Calu3 (cell line): ENCODE measurements around the gene SPRED1. TPM values are rescaled to one million over a fixed set of nuclear protein-coding genes. Genes with fewer than 3 reads are reported as not detected.

Experiments
- BruUV-seq: library from RNA; stranded (reverse); fragments of 400-500 nt; replicated peaks from 2 replicates; lab custom pipeline; 2021; lab: Mats Ljungman, UMichigan
- CTCF ChIA-PET: fragments of 300-600 bp; sonication (Branson Sonifier 250); formaldehyde crosslinking; loops from one replicate; lab custom pipeline; 2022; ENCODE audit warnings: antibody characterized with exemption; lab: Charles Lee
- DNase-seq: peaks from one replicate; pipeline ENCODE4 v3.0.0; 2022
- H3K27ac Mint-ChIP-seq: one replicate; pipeline ENCODE4 v1.8.0; 2022; ENCODE audit warnings: mixed read lengths; ENCODE audit not compliant: unreplicated experiment
- H3K27me3 Mint-ChIP-seq: one replicate; pipeline ENCODE4 v1.8.0; 2022; ENCODE audit warnings: mixed read lengths; ENCODE audit not compliant: unreplicated experiment
- H3K36me3 Mint-ChIP-seq: one replicate; pipeline ENCODE4 v1.8.0; 2022; ENCODE audit warnings: mild to moderate bottlenecking, moderate library complexity, mixed read lengths; ENCODE audit not compliant: insufficient read depth, unreplicated experiment
- H3K4me1 Mint-ChIP-seq: one replicate; pipeline ENCODE4 v1.8.0; 2022; ENCODE audit warnings: mild to moderate bottlenecking, low read depth, mixed read lengths; ENCODE audit not compliant: unreplicated experiment
- H3K4me3 Mint-ChIP-seq: one replicate; pipeline ENCODE4 v1.8.0; 2022; ENCODE audit warnings: mild to moderate bottlenecking, low read depth, moderate library complexity, mixed read lengths; ENCODE audit not compliant: unreplicated experiment
- H3K9me3 Mint-ChIP-seq: one replicate; pipeline ENCODE4 v1.8.0; 2022; ENCODE audit warnings: low read depth, mixed read lengths; ENCODE audit not compliant: unreplicated experiment
- intact Hi-C: fragments of 100-400 bp; cut with micrococcal nuclease; formaldehyde crosslinking; loops from one replicate; pipeline ENCODE4 v1.10.0; 2022; ENCODE audit not compliant: unreplicated experiment
- total RNA-seq: library from RNA; stranded (reverse); gene quantifications from 2 replicates; pipeline ENCODE4 v1.2.3, GENCODE V29; 2022
- TF ChIP-seq, protein P1 (sequence below): fragments of 200-600 bp; IDR thresholded peaks from one replicate; pipeline ENCODE4 v1.8.0; 2022; ENCODE audit warnings: antibody characterized with exemption; ENCODE audit not compliant: unreplicated experiment

The SPRED1 gene
- total RNA-seq, 1 experiment from 2014 or later: 16.1 TPM

DNA sequence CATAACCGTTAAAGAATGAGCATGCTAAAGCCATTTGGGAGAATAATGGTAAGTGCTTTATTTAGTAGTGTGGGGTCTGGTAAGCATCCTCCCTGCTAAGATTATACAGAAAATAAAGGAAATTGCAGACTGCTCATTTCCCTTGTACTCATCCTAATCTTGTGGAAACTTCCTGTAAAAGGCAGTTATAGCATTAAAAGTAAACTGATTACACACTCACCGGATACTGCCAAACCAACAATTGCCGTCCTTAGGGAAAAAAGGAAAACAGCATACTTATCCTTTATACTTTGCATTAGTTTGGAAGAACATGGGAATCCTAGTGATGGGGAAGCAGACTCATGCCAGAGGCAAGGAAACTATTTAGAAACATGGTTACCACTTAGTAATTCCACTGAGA, 5.3 kb upstream of the SPRED1 start:
- Mint-ChIP-seq H3K9me3 (no peaks in the 10 kb centered on the region), H3K27me3 (no peaks in the 10 kb centered on the region), H3K36me3 (peaks cover 12% of the 10 kb centered on the region), H3K4me3 (no peak overlapping the region), H3K4me1 (no peaks in the 10 kb centered on the region), H3K27ac (no peak overlapping the region)
- TF ChIP-seq, protein P1, sequence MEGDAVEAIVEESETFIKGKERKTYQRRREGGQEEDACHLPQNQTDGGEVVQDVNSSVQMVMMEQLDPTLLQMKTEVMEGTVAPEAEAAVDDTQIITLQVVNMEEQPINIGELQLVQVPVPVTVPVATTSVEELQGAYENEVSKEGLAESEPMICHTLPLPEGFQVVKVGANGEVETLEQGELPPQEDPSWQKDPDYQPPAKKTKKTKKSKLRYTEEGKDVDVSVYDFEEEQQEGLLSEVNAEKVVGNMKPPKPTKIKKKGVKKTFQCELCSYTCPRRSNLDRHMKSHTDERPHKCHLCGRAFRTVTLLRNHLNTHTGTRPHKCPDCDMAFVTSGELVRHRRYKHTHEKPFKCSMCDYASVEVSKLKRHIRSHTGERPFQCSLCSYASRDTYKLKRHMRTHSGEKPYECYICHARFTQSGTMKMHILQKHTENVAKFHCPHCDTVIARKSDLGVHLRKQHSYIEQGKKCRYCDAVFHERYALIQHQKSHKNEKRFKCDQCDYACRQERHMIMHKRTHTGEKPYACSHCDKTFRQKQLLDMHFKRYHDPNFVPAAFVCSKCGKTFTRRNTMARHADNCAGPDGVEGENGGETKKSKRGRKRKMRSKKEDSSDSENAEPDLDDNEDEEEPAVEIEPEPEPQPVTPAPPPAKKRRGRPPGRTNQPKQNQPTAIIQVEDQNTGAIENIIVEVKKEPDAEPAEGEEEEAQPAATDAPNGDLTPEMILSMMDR: no peak
- CTCF ChIA-PET: no interaction called here
- DNase-seq: no peak
- intact Hi-C loops: no loop called here
- no TSS peak for BruUV-seq

DNA sequence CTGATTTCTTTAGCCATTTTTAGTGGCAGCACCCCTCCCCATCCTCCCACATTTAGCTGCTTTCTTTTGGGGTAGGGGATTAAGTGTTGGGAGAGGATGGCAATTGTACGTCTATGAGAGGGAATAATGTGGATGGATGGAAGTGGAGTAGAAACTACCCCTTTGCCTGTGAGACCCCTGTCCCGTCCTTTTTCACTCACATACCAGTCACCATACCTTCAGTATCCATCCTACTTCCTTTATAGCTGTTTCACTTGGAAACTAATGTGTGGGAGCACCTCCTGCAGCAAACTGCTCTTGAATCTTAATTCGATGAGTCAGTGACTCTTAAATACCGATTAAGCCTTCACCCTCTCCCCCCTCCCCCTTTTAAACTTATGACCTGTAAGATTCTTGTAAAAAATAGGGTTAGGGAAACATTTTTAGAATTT, 730 bp downstream of the SPRED1 start:
- TF ChIP-seq, protein P1: no peak
- Mint-ChIP-seq H3K36me3 (peaks cover 37% of the 10 kb centered on the region), H3K4me3 (peak overlapping the region; percentile 78), H3K9me3 (no peaks in the 10 kb centered on the region), H3K27me3 (no peaks in the 10 kb centered on the region), H3K4me1 (no peaks in the 10 kb centered on the region), H3K27ac (peak overlapping the region; percentile 91)
- CTCF ChIA-PET: interaction anchor here (0.7 kb wide), 1 partner anchor 311 kb away, joined by 3 read pairs; no protein-coding TSS in a partner anchor
- no TSS peak for BruUV-seq
- intact Hi-C loops: loop anchor here (5.0 kb wide), 2 partner anchors 99 to 251 kb away; no protein-coding TSS in a partner anchor
- DNase-seq: no peak

DNA sequence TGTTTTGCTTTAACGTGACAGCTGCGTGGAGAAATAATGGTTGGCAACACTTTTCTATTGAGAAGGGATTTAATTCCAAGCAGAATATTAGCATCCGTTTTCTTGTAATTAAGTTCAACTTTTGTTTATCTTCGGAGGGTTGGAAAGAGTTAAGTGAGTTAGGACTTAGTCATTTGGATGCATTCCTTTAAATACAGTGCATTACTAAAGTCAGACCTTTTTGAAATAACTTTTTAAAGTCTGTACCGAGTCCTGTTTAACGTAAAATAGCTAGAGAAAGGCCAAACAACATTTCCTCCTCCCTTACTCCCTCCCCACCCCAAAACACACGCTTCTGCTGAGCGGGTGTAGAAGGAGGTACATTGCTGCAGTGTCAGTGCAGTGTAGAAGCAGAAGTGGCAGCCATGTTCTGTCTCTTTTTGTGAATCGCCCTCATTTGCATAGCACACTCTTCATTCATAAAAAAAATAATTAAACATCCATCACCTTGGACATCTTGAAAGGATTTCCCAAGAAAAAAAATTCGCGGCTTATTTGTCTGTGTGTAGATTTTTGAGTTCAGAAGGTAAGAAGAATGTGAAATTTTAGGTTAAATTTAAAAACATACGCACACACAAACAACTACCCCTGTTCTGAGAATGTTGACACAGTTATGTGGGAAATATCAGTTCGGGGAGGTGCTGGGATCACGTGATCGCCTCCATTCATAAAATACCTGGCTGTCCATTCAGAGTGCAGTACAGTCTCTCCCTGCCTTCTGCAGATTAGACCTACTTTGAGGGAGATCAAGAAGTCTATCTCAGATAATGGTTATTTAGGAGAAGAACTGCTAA, 1.6 kb downstream of the SPRED1 start:
- H3K4me1 Mint-ChIP-seq: no peaks in the 10 kb centered on the region
- H3K27ac Mint-ChIP-seq: peak overlapping the region; percentile 91
- CTCF ChIA-PET: interaction anchor here (0.7 kb wide), 1 partner anchor 310 kb away, joined by 3 read pairs; no protein-coding TSS in a partner anchor
- BruUV-seq: TSS peak; percentile 32
- H3K36me3 Mint-ChIP-seq: peaks cover 37% of the 10 kb centered on the region
- TF ChIP-seq, protein P1: no peak
- peak; percentile 46 for DNase-seq
- peak overlapping the region; percentile 78 for H3K4me3 Mint-ChIP-seq
- no peaks in the 10 kb centered on the region for H3K27me3 Mint-ChIP-seq
- intact Hi-C loops: loop anchor here (2.0 to 5.0 kb wide), 3 partner anchors 98 to 252 kb away; no protein-coding TSS in a partner anchor
- H3K9me3 Mint-ChIP-seq: no peaks in the 10 kb centered on the region

DNA sequence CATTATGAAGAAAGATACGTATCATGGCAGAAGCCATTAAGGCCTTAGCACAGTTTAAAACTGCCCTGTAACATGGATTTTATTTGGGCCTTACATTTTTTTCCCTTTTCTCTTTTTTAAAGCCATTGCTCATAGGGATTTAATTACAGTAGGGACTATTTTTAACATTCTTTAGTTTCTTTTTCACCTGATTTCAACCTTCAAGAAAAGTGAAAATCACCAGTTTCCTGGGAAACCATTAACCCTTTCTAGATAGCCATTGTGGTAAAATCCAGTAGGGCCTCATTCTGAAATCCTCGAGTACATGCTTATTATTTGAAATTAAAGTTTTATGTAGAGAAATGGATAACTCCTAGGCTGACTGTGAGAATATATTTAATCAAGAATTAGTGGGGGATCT, 3.1 kb downstream of the SPRED1 start:
- CTCF ChIA-PET: no interaction called here
- H3K4me3 Mint-ChIP-seq: no peak overlapping the region
- H3K9me3 Mint-ChIP-seq: no peaks in the 10 kb centered on the region
- intact Hi-C loops: loop anchor here (2.0 kb wide), 1 partner anchor 183 kb away; no protein-coding TSS in a partner anchor
- no peaks in the 10 kb centered on the region for H3K27me3 Mint-ChIP-seq
- DNase-seq: no peak
- TF ChIP-seq, protein P1: no peak
- H3K4me1 Mint-ChIP-seq: no peaks in the 10 kb centered on the region
- peaks cover 37% of the 10 kb centered on the region for H3K36me3 Mint-ChIP-seq
- no peak overlapping the region for H3K27ac Mint-ChIP-seq
- BruUV-seq: no TSS peak
